GM18861 (cell line): ENCODE data around the gene CLK2.

ENCODE experiments used
- ATAC-seq: cut with Tn5 transposase; IDR thresholded peaks from one replicate; pipeline ENCODE4 v1.9.1; 2021; ENCODE audit not compliant: unreplicated experiment

Gene CLK2

GRCh38 chr1:155273343-155274245 lies at the start of gene CLK2:
Gene CLK2, minus strand, starts transcription at chr1:155273504. Its CDS starts 2,527 bp downstream, at chr1:155270977.
- ATAC-seq, result peak; percentile 77

GRCh38 chr1:155322571-155322952 lies 49.3 kb upstream of the CLK2 start:
- ATAC-seq, result no peak

GRCh38 chr1:155321639-155322503 lies 48.6 kb upstream of the CLK2 start:
- no peak for ATAC-seq

GRCh38 chr1:155320661-155321617 lies 47.6 kb upstream of the CLK2 start, which contains the start of gene RUSC1:
Gene RUSC1, plus strand, starts transcription at chr1:155320894. Its CDS starts 880 bp downstream, at chr1:155321774.
- no peak for ATAC-seq

- no peak for ATAC-seq
Observed at GRCh38 chr1:155320252-155320651, 46.9 kb upstream of the CLK2 start.

GRCh38 chr1:155319536-155319935 lies 46.2 kb upstream of the CLK2 start:
- ATAC-seq, result no peak

GRCh38 chr1:155318082-155318481 lies 44.8 kb upstream of the CLK2 start:
- no peak for ATAC-seq

GRCh38 chr1:155316922-155317321 lies 43.6 kb upstream of the CLK2 start:
- ATAC-seq, result no peak

- no peak for ATAC-seq
Observed at GRCh38 chr1:155313261-155313660, 40.0 kb upstream of the CLK2 start.

GRCh38 chr1:155309423-155310021 lies 36.2 kb upstream of the CLK2 start:
- no peak for ATAC-seq

GRCh38 chr1:155308493-155309422 lies 35.5 kb upstream of the CLK2 start, which contains the start of gene FDPS:
Gene FDPS, plus strand, starts transcription at chr1:155308866. Its CDS starts 924 bp downstream, at chr1:155309790.
- peak; percentile 91 for ATAC-seq

GRCh38 chr1:155307247-155307740 lies 34.0 kb upstream of the CLK2 start:
- no peak for ATAC-seq

- no peak for ATAC-seq
Observed at GRCh38 chr1:155305881-155306391, 32.6 kb upstream of the CLK2 start.

GRCh38 chr1:155304558-155305063 lies 31.3 kb upstream of the CLK2 start:
- ATAC-seq, result no peak

- ATAC-seq, result no peak
Observed at GRCh38 chr1:155301342-155301841, 28.1 kb upstream of the CLK2 start, which contains the start of gene PKLR. Gene PKLR, minus strand, starts transcription at chr1:155301438. Its CDS starts 43 bp downstream, at chr1:155301395.

- no peak for ATAC-seq
Observed at GRCh38 chr1:155300553-155301329, 27.4 kb upstream of the CLK2 start.

GRCh38 chr1:155300024-155300423 lies 26.7 kb upstream of the CLK2 start:
- no peak for ATAC-seq
